Suppressor macrophage (primary cell): ENCODE results near the gene SCD5.
A peak's percentile ranks its signal among the peaks of the same experiment; 100 is the strongest.

Experiments
- DNase-seq, 4 experiments: peaks; one replicate each; pipeline ENCODE4 v3.0.0-alpha.2; 2020 to 2022

The SCD5 gene

DNA sequence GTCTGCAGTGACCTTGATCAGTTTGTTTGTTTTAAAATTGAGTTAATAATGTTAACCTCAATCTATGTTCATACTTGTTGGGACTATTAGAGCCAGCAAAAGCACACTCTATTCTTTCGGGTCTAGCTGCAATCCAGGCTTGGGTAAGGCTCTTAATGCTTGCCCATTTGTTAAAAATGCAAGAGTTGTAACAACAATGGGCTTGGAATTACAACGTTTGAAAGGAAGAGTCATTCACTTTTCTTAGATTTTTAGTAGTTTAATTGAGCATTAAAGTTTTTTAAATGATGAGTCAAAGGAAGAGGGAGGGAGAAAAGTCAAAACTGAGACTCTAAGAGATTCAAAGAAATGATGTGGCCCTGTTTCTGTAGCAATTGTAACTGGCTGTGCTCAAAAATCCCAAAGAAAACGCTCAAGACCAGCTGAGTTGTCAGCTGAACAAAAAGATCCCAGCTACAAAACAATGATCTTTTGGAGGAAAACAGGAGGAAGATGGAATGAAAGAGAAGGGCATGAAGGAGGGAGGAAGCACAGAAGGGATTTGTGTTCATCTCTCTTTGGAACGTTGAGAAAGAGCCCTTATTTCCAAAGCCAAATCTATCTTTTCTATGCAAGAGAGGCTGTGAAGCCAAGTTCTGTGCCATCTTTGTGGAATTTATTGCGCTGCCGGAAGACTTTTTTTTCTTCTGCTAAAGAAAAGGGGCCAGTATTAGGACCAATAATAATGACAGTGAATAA is 5.5 kb downstream of the SCD5 start:
- DNase-seq, result no peak

DNA sequence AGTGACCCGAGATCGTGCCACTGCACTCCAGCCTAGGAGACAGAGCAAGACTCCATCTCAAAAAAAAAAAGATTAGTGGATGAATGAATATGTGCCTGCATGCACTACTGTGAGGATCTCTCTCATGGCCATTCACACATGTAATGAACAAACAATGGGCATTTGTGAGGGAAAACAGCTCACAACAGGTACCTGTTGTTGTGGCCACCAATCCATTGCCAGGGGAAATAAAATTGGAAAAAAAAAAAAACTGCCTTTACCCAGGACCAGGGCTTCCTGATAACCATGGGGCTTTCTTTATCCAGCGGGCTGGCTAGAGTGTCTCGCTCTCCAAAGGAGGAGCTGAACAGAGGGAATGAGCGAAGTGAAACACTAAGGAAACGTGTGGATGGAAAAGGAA is 7.4 kb downstream of the SCD5 start:
- no peak for DNase-seq

DNA sequence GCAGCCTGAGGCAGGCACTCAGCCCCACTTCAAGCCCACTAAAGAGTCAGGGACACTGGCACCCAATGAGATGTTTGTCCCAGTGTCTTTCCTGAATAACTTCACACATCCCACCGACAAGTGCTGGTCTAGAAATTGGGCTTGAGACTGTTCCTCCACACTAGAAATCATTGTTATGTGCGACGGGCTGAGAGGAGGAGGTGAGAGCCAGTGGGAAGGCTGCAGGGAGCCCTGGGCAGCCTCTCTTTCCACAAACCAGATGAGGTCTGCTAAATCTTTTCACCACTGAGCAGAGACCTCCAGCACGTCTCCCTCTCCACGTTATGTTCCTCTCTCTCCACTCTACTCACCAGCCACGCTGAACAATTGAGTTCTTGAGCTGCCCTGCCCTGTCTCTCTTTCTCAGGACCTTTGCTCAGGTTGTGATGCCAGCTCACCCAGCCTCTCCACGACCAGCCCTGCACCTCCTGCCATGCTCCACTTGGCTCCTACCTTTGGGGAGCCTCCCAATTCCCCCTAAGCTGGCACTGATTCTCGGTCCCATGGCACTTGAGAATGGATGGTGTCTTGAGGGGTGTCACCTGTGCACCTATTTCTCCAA is 8.4 kb downstream of the SCD5 start:
- DNase-seq, result no peak

DNA sequence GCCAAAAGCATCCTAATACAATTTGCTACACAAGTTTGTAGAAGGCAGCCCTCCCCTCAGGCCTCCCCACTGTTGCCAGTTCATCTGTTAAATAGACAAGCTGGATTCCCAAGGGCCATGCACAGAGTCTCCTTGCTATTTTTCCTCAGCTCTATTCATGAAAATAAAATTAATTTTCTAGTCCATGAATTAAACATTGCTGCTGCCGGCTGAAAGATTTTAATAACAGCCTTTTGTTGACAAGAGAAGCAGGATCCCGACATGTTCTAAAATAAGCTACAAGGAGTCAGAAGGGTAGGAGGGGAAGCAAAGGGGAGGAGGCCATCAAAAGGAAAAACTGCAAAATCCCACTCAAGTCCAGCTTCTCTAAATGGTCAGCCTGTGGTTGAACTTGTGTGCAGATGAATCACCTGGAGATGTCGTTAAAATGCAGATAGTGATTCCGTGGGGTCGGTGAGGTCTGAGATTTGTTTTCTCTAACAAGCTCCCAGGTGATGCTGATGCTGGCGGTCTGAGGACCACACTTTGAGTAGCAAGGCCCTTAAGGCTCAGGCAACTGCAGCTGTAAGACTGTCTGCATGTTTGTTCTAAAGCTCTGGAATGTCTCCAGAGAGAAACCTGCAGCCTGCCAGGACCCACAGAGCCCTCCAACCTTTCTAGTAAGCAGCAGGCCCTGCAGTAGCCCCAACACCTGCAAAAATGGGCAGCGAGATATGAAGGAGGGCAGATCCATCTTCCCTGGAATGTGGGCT is 9.4 kb downstream of the SCD5 start:
- DNase-seq, result no peak

DNA sequence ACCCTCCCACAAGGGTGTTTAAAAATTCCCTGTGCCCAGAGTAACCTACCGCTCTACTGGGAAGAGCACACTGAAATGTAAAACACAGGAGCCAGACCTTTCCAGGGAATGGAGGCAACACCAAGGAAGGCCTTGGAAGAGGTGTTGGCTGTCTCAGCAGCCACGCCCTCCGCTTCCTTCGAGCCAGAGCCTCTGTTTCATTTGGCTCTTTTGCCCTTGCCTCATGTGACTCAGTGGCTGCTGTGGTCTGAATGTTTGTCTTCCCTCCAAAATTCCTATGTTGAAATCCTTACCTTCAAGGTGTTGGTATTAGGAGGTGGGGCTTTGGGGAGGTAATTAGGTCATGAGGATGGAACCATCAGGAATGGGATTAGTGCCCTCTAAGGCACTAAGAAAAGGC is 11.3 kb downstream of the SCD5 start:
- no peak for DNase-seq

DNA sequence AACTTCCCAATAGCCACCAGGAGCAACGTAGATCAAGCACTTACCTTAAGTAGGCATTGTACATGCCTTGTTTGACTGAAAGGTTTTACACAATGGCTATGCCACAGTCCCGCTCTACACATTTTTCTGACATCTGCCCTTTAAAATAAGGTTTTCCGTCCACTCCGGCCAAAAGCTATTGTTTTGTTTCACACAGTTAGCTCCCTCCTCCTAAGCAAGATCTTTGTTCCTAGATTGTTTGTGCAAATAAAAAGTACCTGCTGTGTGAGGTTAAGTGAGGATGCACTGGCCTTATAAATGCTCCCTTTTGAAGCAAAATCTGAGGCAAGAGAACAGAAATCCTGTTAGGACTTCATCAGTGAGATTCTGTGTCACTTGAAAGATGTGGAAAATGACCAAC is 11.8 kb downstream of the SCD5 start:
- no peak for DNase-seq

DNA sequence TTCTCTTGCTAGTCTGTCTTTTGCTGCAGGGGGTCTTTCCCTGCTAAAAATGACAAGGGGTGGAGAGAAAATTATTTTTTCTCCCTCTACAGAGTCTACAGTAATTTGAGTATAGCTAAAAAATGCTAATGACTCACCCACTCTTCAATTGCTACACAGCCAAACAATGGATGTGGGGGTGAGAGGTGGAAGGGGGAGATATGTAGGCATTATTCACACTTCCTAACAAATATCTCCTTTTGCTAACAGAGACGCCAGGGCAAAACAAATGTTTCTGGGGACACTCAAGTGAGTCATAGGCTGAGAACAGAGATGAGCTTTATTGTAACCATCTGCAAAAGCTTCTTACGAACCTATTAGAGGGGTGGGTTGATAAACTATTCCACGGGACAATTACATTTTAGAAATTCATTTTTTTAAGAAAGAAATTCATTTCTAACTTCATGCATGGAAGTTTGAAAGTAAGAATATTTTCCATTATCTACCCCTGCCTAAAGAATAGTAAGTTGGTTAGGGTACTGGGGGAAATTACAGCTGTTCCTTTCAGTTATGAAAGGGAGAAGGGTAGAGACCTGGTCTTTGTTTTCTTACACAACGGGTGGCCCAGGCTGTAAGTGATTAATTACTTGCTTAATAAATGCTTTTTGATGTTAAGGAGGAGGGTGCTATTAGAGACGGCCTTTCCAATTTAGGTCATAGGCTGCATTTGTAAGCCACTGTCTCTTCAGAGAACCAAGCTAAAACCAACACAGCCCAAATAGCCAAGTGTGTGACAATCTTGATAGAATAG is 12.8 kb downstream of the SCD5 start:
- peak in 1 of 4 experiments; percentile 14 for DNase-seq

DNA sequence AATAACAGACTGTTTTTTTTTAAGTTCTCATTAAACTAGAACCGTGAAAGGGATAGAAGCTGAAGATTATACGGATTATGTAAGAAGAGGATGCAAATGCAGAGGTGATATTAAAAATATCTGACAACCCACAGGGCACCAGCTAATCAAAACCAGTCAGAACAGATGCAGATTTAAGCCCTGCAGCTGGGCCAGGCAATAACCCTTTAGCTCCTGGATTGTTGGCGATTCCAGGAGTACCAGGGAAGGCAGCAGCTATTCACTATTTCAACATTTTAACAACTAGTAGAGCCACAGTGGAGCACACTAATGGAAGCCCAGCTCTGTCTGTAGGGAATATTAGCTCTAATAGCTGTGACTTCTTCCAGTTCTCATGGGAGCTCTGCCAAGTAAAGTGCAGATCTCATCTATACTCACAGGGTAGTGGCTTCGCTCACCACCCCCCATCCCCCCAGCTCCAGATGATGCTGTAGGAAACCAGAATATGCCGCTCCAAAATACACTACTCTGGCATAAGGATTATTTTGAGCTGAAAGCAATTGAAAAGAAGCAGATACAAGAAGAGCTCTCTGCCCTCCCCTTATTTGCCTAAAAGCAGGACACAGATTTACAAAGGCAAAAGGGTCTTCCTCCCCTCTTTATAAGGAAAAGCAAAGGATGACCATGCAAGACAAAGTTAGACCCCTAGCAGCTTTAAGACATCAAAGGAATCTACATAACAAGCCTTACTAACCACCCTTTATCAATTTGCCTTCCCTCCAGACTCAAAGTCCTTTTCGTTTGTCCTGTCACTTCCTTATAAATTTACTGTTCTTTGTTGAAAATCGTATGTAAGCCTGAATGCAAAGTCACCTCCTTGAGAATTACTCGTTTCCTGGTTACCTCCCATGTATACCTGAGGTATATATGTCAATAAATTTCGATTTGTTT is 13.7 kb downstream of the SCD5 start:
- DNase-seq, result no peak

DNA sequence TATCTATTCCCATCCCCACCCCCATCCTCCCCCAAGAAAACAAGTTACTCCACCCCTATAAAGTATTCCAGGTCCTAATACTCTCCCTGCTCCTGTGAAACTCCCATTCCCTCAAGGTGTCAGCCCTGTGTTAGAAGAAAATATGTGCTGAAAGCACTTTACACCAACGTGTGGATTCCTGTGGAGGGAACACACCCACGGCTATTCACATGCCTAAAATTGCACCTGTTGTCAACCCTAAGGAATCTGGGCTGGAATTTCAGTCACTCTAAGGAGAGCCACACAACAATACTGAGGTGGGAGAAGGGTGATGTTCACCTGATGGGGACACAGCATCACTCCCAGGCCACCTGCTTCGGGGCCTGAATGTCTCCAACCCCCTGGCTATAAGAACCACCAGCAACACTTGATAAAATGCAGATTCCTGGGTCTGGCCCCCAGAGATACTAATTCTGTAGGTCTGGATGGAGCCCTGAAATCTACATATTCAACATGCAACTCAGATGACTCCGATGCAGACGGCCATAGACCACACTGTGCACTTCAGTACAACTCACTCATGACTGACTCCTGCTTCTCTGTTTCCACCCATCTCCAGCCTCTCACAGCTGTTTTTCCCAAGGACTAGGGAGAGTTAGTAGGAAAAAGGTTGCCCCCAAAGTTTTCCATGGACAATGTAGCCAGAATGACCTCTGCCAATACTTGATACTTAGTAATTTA is 15.8 kb downstream of the SCD5 start:
- DNase-seq, result no peak

DNA sequence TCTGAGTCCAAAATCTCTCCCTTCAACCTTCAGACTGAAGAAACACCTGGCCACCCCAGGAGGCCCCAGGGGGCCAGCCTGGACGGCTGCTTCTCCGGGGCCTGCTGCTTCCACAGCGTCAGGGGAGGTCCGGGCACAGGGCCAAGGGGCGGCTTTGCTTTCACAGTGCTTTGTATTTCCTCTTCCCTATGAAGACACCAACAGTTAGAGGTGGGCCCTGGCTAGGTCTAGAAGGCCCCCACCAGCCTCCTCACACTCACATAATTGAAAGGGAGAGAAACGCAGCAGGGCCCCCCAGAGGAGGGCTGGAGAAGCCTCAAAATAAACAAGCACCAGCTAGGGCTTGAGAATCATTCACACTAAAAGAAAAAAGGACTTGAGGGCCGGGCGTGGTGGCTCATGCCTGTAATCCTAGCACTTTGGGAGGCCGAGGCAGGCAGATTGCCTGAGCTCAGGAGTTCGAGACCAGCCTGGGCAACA is 17.8 kb downstream of the SCD5 start:
- peak; percentile 41 to 73 (median 54) for DNase-seq

DNA sequence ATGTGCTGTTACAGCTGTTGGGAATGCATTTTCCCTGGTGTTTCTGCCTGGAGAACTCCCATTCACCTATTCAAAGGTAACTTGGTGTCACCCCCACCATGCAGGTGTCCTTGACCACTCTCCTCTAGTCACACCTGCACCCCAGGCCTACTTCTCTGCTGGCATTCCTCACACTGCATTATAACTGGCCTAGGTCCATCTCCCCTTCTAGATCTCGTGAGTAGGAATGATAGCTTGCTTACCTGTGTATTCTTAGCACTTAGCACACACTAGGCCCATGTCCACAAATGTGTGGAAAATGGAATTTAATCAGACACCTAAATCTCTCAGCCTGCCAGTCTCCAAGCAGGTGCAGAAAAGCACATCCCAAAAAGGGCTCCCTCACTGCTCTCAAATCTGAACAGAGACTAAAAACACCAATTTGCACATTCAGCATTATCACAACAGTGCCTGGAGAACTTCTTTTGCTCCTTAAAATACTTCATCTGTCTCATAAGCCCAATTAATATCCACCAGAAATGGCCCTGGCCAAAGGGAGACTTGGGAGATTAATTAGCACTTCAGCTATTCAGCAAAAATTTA is 18.3 kb downstream of the SCD5 start:
- no peak for DNase-seq

DNA sequence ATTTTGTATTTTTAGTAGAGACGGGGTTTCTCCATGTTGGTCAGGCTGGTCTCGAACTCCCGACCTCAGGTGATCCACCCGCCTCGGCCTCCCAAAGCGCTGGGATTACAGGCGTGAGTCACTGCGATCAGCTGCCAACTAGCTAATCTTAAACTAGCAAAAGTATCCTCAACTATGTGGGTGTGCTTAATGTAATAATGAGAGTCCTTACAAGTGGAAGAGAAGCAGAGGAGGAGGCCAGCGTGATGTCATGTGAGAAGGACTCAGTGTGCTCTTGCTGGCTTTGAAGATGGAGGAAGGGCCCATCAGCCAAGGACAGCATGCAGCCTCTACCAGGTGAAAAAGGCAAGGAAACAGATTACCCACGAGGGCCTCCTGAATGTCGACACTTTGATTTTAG is 19.6 kb downstream of the SCD5 start:
- peak in 1 of 4 experiments; percentile 18 for DNase-seq

DNA sequence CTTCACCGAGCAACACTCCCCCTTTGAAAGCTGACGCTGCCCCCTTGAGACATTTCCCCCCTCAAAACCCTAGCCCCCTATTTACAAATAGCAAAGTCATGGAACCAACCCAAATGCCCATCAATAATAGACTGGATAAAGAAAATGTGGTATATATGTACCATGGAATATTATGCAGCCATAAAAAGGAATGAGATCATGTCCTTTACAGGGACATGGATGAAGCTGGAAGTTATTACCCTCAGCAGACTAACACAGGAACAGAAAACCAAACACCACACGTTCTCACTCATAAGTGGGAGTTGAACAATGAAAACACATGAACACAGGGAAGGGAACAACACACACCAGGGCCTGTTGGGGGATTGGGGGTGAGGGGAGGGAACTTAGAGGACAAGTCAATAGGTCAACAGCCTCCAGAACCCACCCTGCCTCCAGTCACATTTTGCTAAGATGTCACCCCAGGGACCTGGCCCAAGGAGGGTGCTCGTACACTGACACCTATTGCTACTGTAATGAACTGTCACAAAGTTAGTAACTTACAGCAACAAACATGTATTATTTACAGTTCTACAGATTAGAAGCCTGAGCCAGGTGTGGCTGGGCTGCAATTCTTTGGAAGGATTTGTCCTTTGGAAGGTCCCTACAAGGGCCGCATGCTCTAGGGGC is 20.6 kb downstream of the SCD5 start:
- DNase-seq, result no peak

DNA sequence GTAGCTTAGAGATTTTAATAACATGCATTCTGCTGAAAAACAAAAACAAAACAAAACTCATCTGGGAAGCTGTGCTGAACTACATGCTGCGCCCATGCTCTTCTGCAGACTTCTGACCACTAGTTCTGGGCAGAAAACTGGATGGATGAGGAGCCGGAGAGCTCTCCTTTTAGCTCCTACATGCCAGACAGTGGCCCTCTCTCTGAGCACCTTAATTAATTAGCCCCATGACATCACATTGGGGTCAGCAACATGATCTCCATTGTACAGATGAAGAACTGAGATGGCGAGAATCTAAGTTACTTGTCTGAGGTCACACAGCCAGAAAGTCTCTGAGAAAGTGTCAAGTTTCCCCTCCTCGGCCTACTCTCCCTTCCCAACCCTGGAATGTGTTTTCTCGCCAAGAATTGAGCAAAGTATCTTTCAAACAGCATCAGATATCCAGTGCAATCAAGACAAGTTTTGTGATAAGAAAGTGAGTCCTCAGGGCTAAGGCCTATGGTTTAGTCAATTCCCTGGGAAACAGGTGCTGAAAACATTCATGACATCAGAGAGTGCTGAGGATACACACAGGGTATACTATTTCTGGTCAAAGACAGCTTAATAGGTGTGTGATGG is 21.6 kb downstream of the SCD5 start:
- DNase-seq, result no peak

DNA sequence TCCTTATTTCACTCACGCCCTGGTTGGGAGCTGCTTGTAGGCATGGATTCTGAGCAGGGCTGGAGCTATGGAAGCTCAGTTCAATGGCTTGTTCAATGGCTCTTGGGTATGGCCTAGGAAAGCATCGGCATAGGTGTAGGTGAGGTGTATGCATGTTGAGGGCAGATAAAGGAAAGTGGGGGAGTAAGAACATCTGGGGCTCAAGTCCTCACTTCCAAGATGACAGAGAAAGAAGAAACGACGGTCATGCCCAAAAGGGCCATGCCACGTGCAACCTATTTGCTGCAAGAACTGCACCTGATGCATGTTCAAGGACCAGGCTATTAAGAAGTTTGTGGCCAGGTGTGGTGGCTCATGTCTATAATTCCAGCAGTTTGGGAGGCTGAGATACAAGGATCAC is 23.4 kb downstream of the SCD5 start:
- no peak for DNase-seq

DNA sequence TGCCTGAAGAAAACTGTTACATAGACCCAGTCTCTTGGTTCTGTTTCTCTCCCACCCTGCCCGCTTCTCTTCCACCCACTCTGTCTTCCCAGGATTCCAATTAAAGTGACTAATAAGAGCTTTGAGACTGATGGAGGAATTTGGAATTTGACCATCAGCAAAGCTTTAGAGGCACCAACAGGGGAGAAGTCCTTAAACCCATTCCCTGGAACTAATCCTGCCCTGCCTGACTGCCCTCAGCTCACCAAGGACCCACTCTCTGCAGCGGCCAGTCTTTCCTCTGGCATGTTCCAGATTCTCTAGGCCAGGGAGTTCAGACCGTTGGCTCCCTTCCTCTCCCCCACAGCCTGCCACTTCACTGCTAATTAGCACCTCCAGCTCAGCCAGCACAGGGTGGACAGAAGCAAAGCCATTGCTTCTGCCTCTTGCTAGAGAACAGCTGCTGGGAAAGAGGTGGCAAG is 23.9 kb downstream of the SCD5 start:
- no peak for DNase-seq

DNA sequence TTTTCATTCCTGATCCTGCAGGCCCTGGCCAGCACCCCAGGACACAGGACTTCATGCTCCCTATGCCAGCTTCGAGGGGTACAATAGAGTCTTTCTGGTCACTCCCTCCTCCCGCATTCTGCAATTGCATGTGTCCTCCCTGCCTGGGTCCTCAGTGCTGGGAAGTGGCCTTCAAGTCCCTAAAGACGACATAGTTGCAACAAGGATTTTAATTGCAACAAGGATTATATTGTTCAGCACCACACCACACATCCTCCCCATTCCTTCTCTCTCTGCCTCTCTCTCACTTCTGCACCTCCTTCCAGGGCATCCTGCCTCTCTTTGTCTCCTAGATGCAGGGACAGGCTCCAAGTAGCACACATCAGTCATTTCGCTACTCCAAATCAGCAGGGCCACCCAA is 25.5 kb downstream of the SCD5 start:
- DNase-seq, result no peak

DNA sequence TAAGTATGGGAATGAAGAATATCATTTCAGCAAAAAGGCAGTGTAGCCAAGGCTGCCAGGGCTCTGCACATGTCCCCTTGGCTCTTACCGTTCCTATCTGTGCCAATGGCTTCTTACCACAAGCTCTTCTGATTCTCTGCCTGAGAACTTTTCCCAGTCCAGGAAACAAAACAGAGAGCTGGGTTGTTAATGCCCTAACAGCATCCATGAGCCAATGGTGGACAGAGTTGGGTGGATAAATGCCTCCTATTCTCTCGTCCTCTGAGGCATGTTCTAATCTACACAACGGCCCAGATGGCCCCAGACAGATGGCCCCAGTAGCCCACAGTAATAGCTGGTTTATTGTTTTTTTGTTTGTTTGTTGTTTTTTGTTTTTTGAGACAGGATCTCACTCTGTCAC is 28.0 kb downstream of the SCD5 start:
- no peak for DNase-seq

DNA sequence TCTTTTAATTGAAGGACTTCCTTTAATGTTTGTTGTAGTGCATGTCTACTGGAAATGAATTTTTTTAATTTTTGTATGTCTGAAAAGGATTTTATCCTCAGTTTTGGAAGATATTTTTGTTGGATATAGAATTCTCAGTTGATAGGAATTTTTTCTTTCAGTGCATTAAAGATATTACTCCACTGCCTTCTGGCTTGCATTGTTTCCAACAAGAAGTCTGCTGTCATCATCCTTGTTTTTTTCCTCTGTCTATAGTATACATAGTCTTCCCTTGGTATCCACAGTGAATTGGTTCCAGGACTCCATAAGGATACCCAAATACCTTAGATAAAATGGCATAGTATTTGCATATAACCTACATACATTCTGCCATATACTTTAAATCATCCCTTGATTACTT is 33.5 kb downstream of the SCD5 start:
- DNase-seq, result no peak

DNA sequence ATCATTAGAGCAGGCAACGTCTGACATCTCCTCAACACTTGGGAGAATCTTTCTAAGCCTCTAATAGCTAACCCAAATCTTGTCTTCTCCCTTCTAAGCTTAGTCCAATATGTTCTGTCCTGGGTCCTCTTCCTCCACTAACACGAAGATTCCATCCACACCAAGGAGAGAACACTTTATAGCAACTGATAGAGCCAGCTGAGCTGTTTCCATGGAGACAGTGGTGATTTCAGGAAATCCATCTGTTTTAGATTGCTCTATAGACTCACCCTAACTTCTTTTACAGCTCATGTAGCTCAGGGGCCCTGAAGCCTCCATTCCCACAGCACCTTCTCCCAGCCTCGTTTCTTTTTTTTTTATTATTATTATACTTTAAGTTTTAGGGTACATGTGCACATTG is 37.4 kb downstream of the SCD5 start:
- DNase-seq, result no peak
